MCF 10A (cell line): ENCODE results near the gene PPFIBP1. TPM values are rescaled to one million over a fixed set of nuclear protein-coding genes. Genes with fewer than 3 reads are reported as not detected.

ENCODE experiments used
- BruUV-seq: library from RNA; stranded (reverse); fragments of 400-500 nt; replicated peaks from 2 replicates; lab custom pipeline; 2021; lab: Mats Ljungman, UMichigan
- CTCF ChIA-PET: fragments of 300-600 bp; sonication (Branson Sonifier 250); formaldehyde crosslinking; extraction: SDS; loops from one replicate; lab custom pipeline; 2021; ENCODE audit warnings: antibody characterized with exemption, inconsistent platforms; lab: Yijun Ruan, JAX
- POLR2A ChIA-PET: fragments of 300-600, 350-650 bp; sonication (Branson Sonifier 250); formaldehyde crosslinking; extraction: SDS; loops from one replicate; lab custom pipeline; 2020; ENCODE audit warnings: antibody characterized with exemption, inconsistent platforms; lab: Yijun Ruan, JAX
- DNase-seq: peaks from one replicate; pipeline ENCODE4 v3.0.0-alpha.2; 2018; ENCODE audit not compliant: unreplicated experiment
- H3K27ac Mint-ChIP-seq: one replicate; pipeline ENCODE4 v1.8.0; 2022; ENCODE audit warnings: mild to moderate bottlenecking, low read depth, mixed read lengths; ENCODE audit not compliant: unreplicated experiment
- H3K27me3 Mint-ChIP-seq: one replicate; pipeline ENCODE4 v1.8.0; 2022; ENCODE audit warnings: mixed read lengths; ENCODE audit not compliant: insufficient read depth, unreplicated experiment
- H3K36me3 Mint-ChIP-seq: one replicate; pipeline ENCODE4 v1.8.0; 2022; ENCODE audit warnings: mild to moderate bottlenecking, moderate library complexity, mixed read lengths; ENCODE audit not compliant: insufficient read depth, unreplicated experiment
- H3K4me1 Mint-ChIP-seq: one replicate; pipeline ENCODE4 v1.8.0; 2022; ENCODE audit warnings: mixed read lengths; ENCODE audit not compliant: insufficient read depth, unreplicated experiment
- H3K4me3 Mint-ChIP-seq: one replicate; pipeline ENCODE4 v1.8.0; 2022; ENCODE audit warnings: mild to moderate bottlenecking, moderate library complexity, mixed read lengths; ENCODE audit not compliant: unreplicated experiment
- H3K9me3 Mint-ChIP-seq: one replicate; pipeline ENCODE4 v1.8.0; 2022; ENCODE audit warnings: mixed read lengths; ENCODE audit not compliant: unreplicated experiment
- CTCF ChIP-seq: fragments of 200-600 bp; IDR thresholded peaks from one replicate; pipeline ENCODE4 v1.8.0; 2022; ENCODE audit warnings: antibody characterized with exemption, mild to moderate bottlenecking; ENCODE audit not compliant: unreplicated experiment
- intact Hi-C: fragments of 100-400 bp; cut with micrococcal nuclease; formaldehyde crosslinking; loops from 2 replicates; pipeline ENCODE4 v1.14.1; 2022
- total RNA-seq: library from RNA; stranded (reverse); gene quantifications from 2 replicates; pipeline ENCODE4 v1.2.3, GENCODE V29; 2022

PPFIBP1 gene
- total RNA-seq, 1 experiment from 2014 or later, result 82.6 TPM

- intact Hi-C loops, result no loop called here
- TF ChIP-seq CTCF, result no peak
These were observed 25.2 kb upstream of the PPFIBP1 start for GRCh38 chr12:27498761-27499160.

GRCh38 chr12:27499377-27499776, 24.6 kb upstream of the PPFIBP1 start:
- H3K27me3 Mint-ChIP-seq, result no peaks in the 10 kb centered on the region

More at GRCh38 chr12:27498761-27499160, 25.2 kb upstream of the PPFIBP1 start:
- no peaks in the 10 kb centered on the region for H3K36me3 Mint-ChIP-seq
- H3K9me3 Mint-ChIP-seq, result peaks cover 9% of the 10 kb centered on the region
- peak; percentile 22 for DNase-seq
- no TSS peak for BruUV-seq
- no peaks in the 10 kb centered on the region for H3K27me3 Mint-ChIP-seq
- CTCF ChIA-PET, result no interaction called here
- POLR2A ChIA-PET, result no interaction called here
- no peak overlapping the region for H3K27ac Mint-ChIP-seq
- H3K4me3 Mint-ChIP-seq, result no peak overlapping the region
- H3K4me1 Mint-ChIP-seq, result no peaks in the 10 kb centered on the region

DNA sequence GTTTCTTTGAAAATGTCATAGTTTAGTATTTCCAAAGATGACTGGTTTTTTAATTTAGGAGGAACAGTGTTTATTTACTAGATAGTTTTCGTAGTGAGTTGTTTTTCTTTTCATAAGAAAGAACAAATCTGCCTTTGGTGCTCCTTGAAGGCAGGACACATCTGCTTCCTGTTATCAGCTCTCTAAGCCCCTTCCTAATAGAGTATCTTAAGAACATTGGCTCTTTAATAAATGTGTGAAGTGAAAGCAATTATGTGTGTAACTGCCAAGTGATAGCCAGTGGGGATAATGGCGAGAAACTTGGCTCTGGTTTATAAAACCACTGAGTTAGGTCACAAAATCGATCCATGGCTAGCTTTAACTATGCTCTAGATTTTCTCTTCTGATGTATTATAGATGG, 23.5 kb upstream of the PPFIBP1 start:
- Mint-ChIP-seq H3K36me3 (no peaks in the 10 kb centered on the region), H3K4me1 (no peaks in the 10 kb centered on the region), H3K4me3 (no peak overlapping the region), H3K27ac (no peak overlapping the region), H3K9me3 (peaks cover 9% of the 10 kb centered on the region), H3K27me3 (no peaks in the 10 kb centered on the region)
- BruUV-seq, result no TSS peak
- ChIA-PET CTCF (interaction anchor here (1.6 kb wide), 1 partner anchor 66 kb away, joined by 3 read pairs; no protein-coding TSS in a partner anchor), POLR2A (no interaction called here)
- DNase-seq, result no peak
- TF ChIP-seq CTCF, result no peak
- intact Hi-C loops, result no loop called here

More at GRCh38 chr12:27499377-27499776, 24.6 kb upstream of the PPFIBP1 start:
- H3K9me3 Mint-ChIP-seq, result peaks cover 9% of the 10 kb centered on the region
- TF ChIP-seq CTCF, result no peak
- intact Hi-C loops, result no loop called here
- no TSS peak for BruUV-seq
- POLR2A ChIA-PET, result no interaction called here
- no peaks in the 10 kb centered on the region for H3K4me1 Mint-ChIP-seq
- H3K4me3 Mint-ChIP-seq, result no peak overlapping the region
- H3K27ac Mint-ChIP-seq, result no peak overlapping the region
- no peak for DNase-seq
- CTCF ChIA-PET, result no interaction called here
- no peaks in the 10 kb centered on the region for H3K36me3 Mint-ChIP-seq

- no TSS peak for BruUV-seq
- H3K36me3 Mint-ChIP-seq, result no peaks in the 10 kb centered on the region
- no peak overlapping the region for H3K27ac Mint-ChIP-seq
- H3K4me1 Mint-ChIP-seq, result no peaks in the 10 kb centered on the region
- POLR2A ChIA-PET, result interaction anchor here (1.0 kb wide), 1 partner anchor 13 kb away, joined by 3 read pairs; no protein-coding TSS in a partner anchor
- no peak overlapping the region for H3K4me3 Mint-ChIP-seq
- TF ChIP-seq CTCF, result no peak
- intact Hi-C loops, result no loop called here
- DNase-seq, result no peak
- H3K27me3 Mint-ChIP-seq, result no peaks in the 10 kb centered on the region
- CTCF ChIA-PET, result interaction anchor here (1.1 to 1.3 kb wide), 2 partner anchors 63 to 79 kb away, joined by 3 read pairs; no protein-coding TSS in a partner anchor
- H3K9me3 Mint-ChIP-seq, result peaks cover 18% of the 10 kb centered on the region
These were observed 22.0 kb upstream of the PPFIBP1 start for GRCh38 chr12:27502021-27502435.
